WERI-Rb-1 (cell line): ENCODE results near the gene HMGCS1.
"Not testable (repeated sequence)": the region's sequence is repeated elsewhere in the genome, so short reads cannot be mapped to it uniquely, and the experiment has no call there.

Source experiments
- DNase-seq: peaks from one replicate; pipeline ENCODE4 v3.0.0-alpha.2; 2020
- H3K27ac ChIP-seq: fragments of 250-450 bp; sonication (Bioruptor Pico); 2 replicates; pipeline ENCODE4 v1.5.1; 2020; ENCODE audit warnings: mild to moderate bottlenecking, moderate library complexity
- H3K27me3 ChIP-seq: fragments of 250-450 bp; sonication (Bioruptor Pico); 2 replicates; pipeline ENCODE4 v1.5.1; 2021; ENCODE audit warnings: mild to moderate bottlenecking, low read depth, moderate library complexity; ENCODE audit not compliant: insufficient read depth, severe bottlenecking
- H3K36me3 ChIP-seq: fragments of 250-450 bp; sonication (Bioruptor Pico); 2 replicates; pipeline ENCODE4 v1.5.1; 2020; ENCODE audit warnings: mild to moderate bottlenecking, moderate library complexity
- H3K4me3 ChIP-seq: 2 replicates; pipeline ENCODE4 v1.5.1; 2011; ENCODE audit warnings: low read depth, mild to moderate bottlenecking, control low read depth, low read length
- H3K9me3 ChIP-seq: fragments of 250-450 bp; sonication (Bioruptor Pico); 2 replicates; pipeline ENCODE4 v1.5.1; 2021; ENCODE audit warnings: mild to moderate bottlenecking, moderate library complexity; ENCODE audit not compliant: severe bottlenecking
- CTCF ChIP-seq: IDR thresholded peaks from 2 replicates; pipeline ENCODE4 v1.5.1; 2011; ENCODE audit warnings: low read depth, mild to moderate bottlenecking, control low read depth, inconsistent platforms, low read length

HMGCS1 gene

GRCh38 chr5:43338862-43339261 lies 25.6 kb upstream of the HMGCS1 start:
- no peak for TF ChIP-seq CTCF
- Histone ChIP-seq H3K27me3 (peaks cover 42% of the 10 kb centered on the region), H3K36me3 (no peaks in the 10 kb centered on the region), H3K4me3 (no peak overlapping the region), H3K9me3 (peaks cover 8% of the 10 kb centered on the region), H3K27ac (no peak overlapping the region)
- no peak for DNase-seq

- Histone ChIP-seq H3K4me3 (no peak overlapping the region), H3K36me3 (no peaks in the 10 kb centered on the region), H3K27me3 (peaks cover 47% of the 10 kb centered on the region), H3K27ac (no peak overlapping the region), H3K9me3 (peaks cover 8% of the 10 kb centered on the region)
- TF ChIP-seq CTCF = no peak
- DNase-seq = no peak
Measured at GRCh38 chr5:43336159-43336558, 22.9 kb upstream of the HMGCS1 start.

GRCh38 chr5:43335681-43336080 lies 22.5 kb upstream of the HMGCS1 start:
- Histone ChIP-seq H3K9me3 (peaks cover 3% of the 10 kb centered on the region), H3K27me3 (peaks cover 49% of the 10 kb centered on the region), H3K36me3 (no peaks in the 10 kb centered on the region), H3K27ac (no peak overlapping the region), H3K4me3 (no peak overlapping the region)
- no peak for TF ChIP-seq CTCF
- DNase-seq = no peak

- no peak overlapping the region for H3K27ac ChIP-seq
- TF ChIP-seq CTCF = no peak
- DNase-seq = no peak
- H3K27me3 ChIP-seq = peaks cover 56% of the 10 kb centered on the region
- peaks cover 9% of the 10 kb centered on the region for H3K9me3 ChIP-seq
- H3K4me3 ChIP-seq = no peak overlapping the region
- H3K36me3 ChIP-seq = no peaks in the 10 kb centered on the region
Measured at GRCh38 chr5:43332401-43332800, 19.2 kb upstream of the HMGCS1 start.

GRCh38 chr5:43325624-43326023 lies 12.4 kb upstream of the HMGCS1 start:
- not testable (repeated sequence) for H3K4me3 ChIP-seq, H3K9me3 ChIP-seq, H3K27ac ChIP-seq, H3K36me3 ChIP-seq, DNase-seq
- H3K27me3 ChIP-seq = peaks cover 25% of the 10 kb centered on the region

GRCh38 chr5:43323488-43323887 lies 10.3 kb upstream of the HMGCS1 start:
- H3K27ac ChIP-seq, H3K36me3 ChIP-seq: not testable (repeated sequence)

GRCh38 chr5:43320846-43321245 lies 7.6 kb upstream of the HMGCS1 start:
- peaks cover 3% of the 10 kb centered on the region for H3K27me3 ChIP-seq
- no peak for TF ChIP-seq CTCF
- H3K27ac ChIP-seq = no peak overlapping the region
- no peak for DNase-seq
- no peak overlapping the region for H3K4me3 ChIP-seq
- no peaks in the 10 kb centered on the region for H3K9me3 ChIP-seq
- H3K36me3 ChIP-seq = no peaks in the 10 kb centered on the region

More at GRCh38 chr5:43323488-43323887, 10.3 kb upstream of the HMGCS1 start:
- not testable (repeated sequence) for DNase-seq, H3K4me3 ChIP-seq, H3K27me3 ChIP-seq, H3K9me3 ChIP-seq
